HG03175 (cell line): Measurements from ENCODE around the gene KRTAP29-1.
A peak's percentile ranks its signal among the peaks of the same experiment; 100 is the strongest.
"Not testable (repeated sequence)": the region's sequence is repeated elsewhere in the genome, so short reads cannot be mapped to it uniquely, and the experiment has no call there.

Experiments
- ATAC-seq: cut with Tn5 transposase; IDR thresholded peaks from one replicate; pipeline ENCODE4 v1.9.1; 2021; ENCODE audit warnings: mild to moderate bottlenecking, moderate library complexity; ENCODE audit not compliant: unreplicated experiment

KRTAP29-1 gene, protein sequence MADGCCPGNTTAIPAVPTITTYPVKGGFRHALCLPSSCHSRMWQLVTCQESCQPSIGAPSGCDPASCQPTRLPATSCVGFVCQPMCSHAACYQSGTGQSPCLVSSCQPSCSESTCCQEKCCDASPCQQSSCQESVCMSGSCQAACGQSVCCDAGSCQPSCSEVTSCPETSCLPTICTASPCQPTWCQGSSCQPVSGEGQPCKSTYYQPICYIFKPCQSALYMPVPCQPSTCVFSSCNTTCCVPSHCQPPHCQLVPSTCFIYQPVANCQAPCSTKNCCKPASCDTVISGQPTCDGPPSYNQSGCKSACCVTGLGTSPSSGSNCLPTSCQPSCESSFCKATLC

DNA sequence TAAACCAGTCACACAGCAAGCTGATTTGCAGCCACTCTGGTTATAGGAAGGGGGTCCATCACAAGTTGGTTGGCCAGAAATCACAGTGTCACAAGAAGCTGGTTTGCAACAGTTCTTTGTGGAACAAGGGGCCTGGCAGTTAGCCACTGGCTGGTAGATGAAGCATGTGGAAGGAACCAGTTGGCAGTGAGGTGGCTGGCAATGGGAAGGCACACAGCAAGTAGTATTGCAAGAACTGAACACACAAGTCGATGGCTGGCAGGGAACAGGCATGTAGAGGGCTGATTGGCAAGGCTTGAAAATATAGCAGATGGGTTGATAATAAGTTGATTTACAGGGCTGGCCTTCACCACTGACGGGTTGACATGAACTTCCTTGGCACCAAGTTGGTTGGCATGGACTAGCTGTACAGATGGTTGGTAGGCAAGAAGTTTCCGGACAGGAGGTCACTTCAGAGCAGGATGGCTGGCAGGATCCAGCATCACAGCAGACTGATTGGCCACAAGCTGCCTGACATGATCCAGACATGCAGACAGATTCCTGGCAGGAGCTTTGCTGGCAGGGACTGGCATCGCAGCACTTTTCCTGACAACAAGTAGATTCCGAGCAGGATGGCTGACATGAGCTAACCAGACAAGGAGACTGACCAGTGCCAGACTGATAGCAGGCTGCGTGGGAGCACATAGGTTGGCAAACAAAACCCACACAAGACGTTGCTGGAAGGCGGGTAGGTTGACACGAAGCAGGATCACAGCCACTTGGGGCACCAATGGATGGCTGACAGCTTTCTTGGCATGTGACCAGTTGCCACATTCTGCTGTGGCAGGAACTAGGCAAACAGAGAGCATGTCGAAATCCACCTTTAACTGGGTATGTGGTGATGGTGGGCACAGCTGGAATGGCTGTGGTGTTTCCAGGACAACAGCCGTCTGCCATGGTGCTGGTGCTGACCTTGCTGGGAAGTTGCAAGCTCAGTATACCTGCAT is at the start of gene KRTAP29-1:
TSS of gene KRTAP29-1 (minus strand) at position 936 of the 986 bp plus-strand sequence. CDS start at position 936, 0 bp downstream.
- ATAC-seq: no peak

DNA sequence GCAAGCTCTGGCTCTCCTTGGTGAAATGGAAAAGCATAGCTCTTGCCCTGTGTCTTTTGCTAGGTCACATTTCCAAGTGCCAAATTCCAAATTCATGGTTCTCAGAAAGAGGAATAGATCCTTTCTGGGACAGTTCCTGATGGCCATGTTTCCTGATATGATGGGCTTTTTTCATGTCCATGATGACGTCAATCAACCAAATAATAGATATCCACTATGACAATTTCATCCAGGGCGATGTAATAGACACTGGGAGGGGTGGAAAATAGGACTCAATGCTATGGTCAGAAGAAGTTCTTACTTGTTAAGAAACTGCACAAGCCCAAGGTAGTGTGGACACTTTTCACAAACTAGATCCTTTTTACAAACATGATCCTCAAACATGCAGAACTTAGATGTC is 48.5 kb upstream of the KRTAP29-1 start:
- no peak for ATAC-seq

DNA sequence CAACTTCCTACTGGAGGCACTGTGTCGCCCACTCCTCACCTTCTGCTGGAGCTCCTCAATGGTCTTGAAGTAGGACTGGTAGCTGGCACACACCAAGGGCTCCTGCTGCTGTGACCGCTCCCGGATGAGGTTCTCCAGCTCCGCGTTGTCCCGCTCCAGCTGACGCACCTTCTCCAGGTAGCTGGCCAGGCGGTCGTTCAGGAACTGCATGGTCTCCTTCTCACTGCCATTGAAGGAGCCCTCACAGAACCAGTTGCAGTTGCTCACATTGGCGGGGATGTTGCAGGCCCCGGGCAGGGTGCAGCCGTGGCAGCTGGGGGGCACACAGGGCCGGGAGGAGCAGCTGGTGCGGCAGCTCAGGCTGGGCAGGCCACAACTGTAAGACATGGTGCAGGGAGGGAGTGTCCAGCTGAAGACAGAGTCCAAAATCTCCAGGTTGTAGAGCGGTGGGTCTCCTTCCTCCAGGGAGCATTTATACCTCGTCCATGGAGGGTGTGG is 47.8 kb upstream of the KRTAP29-1 start, which contains the start of gene KRT33A:
TSS of gene KRT33A (minus strand) at position 448 of the 498 bp plus-strand sequence. CDS start at position 387, 61 bp downstream.
- ATAC-seq: not testable (repeated sequence)

DNA sequence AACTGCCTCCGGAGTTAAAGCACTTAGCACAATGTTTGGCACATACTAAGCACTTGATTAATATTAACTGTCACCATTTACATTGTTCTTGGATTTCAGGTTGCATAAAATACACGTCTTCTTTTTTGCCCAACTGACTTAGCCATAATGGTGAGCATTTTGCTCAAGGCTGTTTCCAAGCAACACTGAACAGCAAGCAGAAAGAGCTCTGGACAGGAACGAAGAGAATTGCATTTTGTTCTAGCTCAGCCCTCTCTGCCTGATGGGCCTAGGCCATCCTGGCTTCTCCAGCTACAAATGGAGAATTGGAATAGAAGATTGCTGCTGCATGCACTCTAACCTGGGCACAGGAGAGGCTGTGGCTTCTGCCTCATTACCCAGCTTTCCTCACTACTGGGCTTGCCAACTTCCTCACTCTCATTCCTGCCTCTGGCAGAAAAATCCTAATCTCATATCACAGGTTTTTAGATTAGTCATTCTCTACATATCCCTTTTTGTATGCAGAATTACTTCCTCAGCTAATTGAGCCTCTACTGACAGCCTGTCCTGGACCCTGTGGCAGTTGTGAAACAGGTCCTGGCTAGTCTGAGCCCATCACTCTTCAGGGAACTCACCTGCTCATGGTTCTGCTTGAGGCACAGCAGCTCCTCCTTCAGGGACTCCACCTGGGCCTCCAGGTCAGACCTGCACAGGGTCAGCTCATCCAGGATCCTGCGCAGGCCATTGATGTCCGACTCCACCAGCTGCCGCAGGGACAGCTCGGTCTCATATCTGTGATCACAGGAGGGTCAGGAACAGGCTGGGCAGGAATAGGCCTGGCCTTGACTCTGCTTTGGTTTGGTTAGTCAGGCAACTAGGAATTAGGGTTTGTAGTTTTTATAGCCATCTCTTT is 45.5 kb upstream of the KRTAP29-1 start:
- no peak for ATAC-seq

DNA sequence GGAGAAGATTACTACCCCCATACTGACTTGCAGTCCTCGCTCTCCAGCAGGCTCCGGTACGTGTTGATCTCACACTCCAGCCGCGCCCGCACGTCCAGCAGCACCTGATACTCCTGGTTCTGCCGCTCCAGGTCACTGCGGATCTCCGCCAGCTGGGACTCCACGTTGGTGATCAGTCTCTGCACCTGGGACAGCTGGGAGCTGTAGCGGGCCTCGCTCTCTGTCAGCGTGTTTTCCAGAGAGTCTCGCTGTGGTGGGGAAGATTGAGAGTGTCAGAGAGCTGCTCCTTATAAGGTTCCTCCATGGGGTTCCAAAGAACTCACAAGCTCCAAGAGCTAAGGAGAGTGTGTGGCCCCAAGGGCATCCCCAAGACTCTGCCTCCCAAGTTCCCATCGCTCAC is 43.8 kb upstream of the KRTAP29-1 start:
- not testable (repeated sequence) for ATAC-seq

DNA sequence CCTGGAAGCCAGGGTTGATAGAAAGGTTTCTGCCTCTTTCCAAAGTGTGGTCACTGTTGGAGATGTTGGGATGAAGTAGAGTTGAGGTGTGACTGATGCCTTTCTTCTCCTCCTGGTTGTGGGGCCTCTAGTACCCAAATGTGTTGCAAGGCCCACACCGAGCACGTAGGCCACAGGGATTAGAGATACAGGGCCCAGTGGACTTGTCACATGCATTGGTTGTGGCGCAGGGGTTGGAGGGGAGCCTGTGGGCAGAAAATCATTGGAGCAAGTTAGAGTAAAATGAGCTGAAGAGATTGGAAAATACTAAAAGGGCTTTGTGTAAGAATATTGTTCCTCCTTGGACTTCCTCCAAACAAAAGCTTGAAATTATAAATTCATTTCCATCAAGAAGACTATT is 43.3 kb upstream of the KRTAP29-1 start:
- ATAC-seq: no peak

DNA sequence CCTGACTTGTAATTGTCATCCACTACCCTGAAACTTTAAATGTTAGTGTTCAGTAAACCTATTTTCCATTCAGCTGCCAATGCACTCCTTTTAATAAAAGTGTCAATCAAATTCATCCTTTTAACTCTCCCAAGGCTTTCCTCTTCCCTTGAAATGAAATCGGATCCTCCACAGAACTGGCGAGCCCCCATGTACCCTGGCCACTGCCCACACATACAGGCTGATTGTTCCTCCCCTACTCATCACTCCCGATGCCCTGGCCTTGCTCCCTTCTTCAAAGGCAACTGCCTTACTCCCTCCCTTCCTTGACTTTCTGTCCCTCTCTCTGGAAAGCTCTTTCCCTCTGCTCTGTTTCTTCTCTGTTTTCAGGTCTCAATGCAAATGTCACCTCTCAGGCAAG is 40.4 kb upstream of the KRTAP29-1 start:
- ATAC-seq: no peak

DNA sequence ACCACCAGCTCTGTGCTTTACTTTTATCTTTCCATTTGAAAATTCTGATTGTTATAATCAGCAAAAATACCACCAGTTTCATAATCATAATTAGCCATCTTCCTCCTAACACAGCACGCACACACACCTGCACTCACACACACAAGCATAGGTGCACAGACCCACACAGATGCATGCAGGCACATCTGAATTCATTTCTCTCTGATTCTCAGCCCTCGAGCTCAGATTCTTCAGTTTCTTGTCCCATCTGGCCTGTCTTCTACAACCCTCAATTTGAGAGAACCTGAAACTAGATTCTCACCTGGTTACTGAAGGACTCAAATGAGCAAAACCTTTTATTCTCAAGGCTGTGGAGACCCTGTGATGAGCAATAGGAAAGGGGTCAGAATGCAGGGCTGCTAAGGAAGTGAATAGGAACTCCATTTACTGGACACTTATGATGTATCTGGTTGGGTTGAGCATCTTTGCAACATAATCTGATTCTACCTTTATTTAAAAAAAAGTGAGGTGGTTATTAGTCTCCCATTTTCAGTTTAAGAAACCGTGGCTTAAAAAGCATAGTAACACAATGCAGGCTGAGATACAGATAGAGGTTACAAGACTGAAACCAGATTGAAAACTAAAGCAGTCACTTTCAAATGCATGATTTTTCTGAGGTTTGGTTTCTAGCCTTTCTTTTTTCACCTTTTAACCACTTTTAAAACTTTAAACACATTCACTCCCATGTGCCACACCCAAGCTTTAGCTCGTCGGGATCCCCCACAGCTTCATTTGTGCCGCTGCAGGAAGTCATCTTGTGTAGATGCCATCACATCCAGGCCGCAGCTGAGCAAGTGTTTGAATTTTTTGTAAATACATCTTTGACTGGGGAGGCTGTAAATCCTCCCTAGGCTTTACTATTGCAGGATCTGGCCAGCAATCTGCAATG is 38.5 kb upstream of the KRTAP29-1 start:
- peak; percentile 50 for ATAC-seq

DNA sequence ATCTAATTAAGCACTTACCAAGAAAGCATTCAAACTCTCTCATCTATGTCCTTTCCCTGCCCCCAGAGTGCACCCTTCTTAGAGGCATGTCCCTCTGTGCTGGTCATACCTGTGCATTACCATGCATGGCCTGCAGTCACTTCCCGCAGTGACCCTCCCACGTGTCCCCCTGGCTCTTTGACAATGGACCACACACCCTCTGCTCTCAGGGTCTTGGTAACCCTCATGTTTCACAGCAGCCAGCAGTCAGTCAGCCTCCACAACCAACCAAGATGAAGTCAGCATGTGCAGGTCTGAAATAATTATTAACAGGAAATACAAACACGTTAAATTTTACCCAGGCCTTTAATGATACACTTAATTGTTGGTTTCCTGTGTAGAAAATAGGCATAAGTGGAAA is 37.8 kb upstream of the KRTAP29-1 start:
- peak; percentile 35 for ATAC-seq

DNA sequence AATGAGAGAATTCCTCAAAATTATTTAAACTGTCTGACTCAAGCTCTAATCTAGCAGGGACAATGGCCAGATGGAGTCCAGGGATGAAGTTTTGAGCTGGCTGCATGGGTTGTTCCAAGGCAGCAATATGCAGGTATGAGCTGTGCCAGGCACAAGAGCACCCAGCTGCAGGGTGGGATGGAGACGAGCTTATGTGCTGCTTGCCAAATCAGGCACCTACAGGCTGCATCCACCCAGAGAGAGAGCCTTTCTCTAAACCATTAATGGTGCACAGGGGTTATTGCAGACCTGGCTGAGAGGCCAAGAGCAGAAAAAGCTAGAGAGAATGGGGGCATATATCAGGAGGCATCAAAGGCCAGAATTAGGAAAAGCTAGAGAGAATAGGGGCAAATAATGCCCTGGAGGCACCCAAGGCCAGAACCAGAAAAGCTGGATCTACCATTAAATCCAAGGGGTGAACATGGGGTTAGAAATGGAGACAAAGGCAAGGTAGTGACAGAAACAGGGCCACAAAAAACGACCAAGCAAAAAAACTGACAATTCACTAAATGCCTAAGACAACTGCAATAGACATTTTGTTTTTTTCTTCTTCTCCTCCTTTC is 37.0 kb upstream of the KRTAP29-1 start:
- ATAC-seq: no peak

DNA sequence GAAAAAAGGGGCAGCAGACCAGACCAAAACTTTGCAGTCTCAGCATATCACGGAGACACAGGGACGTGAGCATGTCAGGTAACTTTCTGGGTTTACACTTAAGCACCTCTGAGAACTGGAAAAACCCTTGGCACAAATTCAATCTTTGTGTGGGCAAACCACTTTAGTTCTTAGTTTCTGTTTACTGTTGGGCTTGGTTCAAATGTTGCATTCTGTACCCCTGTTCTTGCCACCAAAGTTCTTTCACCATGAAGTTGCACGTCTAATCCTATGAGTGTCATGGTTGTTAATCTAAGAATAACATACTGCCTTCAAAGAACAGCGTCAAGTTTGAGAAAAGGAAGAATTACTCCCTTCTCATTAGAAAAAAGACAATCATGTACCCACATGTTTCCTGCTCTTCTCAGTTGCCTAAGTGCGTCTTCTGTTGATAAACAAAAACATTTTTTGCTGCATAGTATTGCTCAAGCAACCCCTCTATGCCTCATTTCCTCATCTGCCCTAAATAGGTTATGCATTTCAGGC is 36.4 kb upstream of the KRTAP29-1 start:
- peak; percentile 37 for ATAC-seq

DNA sequence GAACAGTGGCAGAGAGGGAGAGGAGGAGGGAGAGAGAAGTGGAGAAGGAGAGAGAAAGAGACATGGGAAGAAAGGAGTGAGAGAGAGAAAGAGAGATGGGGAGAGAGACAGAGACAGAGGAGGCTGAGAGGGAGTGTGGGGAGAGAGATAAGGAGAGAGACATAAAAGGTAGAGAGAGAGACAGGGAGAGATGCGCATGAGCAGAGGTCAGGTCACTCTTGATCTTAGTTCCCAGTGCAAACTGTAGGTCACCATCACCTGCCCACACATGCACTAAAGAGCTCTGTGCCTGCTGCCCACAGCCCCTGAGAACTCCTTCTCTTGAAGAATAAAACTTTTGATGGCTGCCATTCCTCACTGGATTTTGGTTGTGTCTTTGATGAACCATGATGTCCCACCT is 33.1 kb upstream of the KRTAP29-1 start:
- no peak for ATAC-seq

DNA sequence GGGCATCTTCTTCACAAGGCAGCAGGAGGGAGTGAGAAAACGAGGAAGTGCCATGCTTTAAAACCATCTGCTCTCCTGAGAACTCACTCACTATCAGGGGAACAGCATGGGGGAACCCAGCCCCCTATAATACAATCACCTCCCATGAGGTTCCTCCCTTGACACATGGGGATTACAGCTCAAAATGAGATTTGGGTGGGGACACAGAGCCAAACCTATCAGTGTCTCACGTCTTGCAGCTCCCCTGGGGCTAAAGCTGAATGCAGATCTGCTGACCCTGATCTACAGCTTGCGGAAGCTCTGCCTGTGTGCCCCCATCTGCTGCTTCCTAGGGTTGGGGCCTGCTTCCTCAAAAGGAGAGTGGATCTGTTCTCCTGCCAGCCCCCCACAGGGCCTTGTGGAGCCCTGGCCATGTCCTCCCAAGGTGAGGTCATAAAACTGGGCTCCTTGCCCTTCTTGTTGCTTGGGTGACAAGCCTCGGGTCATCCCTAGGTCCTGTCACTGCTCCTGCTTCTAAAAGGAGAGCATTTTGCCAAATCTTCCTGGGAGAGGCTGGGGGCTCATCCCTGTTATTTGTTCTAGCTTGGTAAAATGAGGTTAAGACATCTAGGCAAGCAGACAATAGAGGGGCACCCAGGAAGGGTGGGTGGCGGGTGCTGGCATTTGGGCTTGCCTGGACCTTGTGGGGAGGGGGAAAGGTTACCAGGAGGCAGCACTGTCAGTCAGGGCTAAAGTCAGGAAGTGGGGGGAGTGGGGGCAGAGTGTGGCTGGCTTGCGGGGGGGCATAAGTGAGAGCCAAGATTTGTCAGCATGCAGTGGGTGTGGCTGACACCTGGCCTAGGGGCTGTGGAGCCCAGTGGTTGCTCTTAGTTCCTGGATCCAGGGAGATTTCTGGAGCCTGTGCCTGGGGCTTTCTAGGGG is 32.0 kb upstream of the KRTAP29-1 start:
- ATAC-seq: no peak

DNA sequence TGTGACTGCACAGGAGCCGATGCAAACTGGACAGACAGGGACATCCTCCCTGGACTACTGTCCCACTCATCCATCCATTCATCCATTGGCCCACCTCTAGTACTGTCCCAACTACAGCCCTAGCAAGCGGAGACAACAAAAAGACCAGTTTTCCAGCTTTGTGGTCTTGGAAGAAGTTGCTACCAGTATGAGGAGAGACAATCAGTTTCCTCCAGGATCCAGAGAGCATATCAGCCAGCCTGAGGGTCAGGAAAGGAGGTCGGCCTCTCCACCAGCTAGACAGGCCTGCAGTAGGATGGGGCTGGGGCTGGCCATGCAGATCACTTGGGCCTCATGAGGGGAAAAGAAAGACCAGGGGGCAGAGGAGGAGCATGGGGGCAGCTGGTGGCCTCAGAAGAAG is 31.2 kb upstream of the KRTAP29-1 start:
- no peak for ATAC-seq

DNA sequence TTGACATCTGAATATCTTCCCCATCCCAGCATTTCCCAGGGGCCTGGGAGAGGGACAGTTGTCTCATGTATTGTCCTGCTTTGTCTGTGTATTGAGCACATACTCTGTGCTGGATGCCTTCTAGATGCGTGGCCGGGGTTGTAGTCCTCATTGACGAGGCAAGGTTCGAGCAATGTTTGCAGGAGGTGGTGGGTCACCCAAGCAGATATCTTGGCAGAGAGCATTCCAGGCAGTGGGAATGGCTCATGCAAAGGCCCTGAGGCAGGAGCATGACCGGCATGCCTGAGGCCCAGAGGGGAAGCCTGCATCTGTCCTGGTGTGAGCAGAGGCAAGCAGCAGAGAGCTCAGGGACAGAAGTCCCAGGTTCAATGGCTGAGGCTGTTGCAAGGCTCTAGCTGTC is 30.4 kb upstream of the KRTAP29-1 start:
- no peak for ATAC-seq

DNA sequence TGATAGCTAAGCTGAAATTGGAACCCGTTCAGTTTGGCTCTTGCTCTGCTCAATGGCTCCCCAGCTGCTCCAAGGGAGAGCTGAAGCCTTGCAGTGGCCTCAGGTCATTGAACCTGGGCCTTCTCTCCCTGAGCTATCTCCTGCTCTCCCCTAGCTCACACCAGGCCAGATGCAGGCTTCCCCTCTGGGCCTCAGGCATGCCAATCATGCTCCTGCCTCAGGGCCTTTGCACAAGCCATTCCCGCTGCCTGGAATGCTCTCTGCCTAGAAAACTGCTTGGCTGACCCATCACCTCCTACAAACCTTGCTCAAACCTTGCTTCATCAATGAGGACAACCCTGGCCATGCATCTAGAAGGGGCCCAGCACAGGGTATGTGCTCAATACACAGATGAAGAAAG is 29.6 kb upstream of the KRTAP29-1 start:
- ATAC-seq: no peak

DNA sequence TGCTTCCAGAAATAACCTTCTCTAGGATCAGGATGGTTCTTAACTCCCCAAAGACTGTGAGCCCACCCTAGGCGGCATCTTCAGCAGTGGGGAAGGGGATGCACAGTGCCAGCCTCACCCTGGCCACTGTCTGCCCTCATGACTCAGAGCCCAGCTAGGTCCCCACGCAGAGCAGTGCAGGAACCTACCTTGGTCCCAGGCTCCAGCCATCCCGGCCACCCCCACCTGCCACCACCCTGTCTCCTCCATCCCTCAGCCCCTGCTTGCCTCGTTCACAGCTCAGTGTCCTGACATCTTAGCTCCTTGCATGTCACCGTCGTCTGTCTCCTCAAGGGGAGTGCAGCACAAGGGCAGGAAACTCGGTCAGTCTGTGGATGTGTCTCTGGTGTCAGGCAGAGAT is 29.0 kb upstream of the KRTAP29-1 start:
- no peak for ATAC-seq
